ENCODE measurements around the gene PCGF1. TPM values are rescaled to one million over a fixed set of nuclear protein-coding genes. Genes with fewer than 3 reads are reported as not detected.

Gene PCGF1
- total and polyA plus RNA-seq, 2 of the 13 experiments (the other 11 are each of a cell fraction or from before 2014, with no cell fraction given) = 20.4 to 22.6 TPM

GRCh38 chr2:74556159-74556558, 48.7 kb upstream of the PCGF1 start:
- Histone ChIP-seq H3K4me2 (ENCODE audit: low read depth, low read length) (no peak overlapping the region), H3K79me2 (ENCODE audit: insufficient read depth, low read length) (no peaks in the 10 kb centered on the region), H3K9ac (ENCODE audit: insufficient read depth, low read depth, low read length) (no peak overlapping the region), H2AFZ (ENCODE audit: low read length) (no peak overlapping the region), H3K4me1 (ENCODE audit: insufficient read depth, low read length) (peaks cover 56% of the 10 kb centered on the region), H3K36me3 (replicated peaks in 1 of 2; ENCODE audit: control insufficient read depth in 1 of 2, insufficient read depth in 2 of 2, low read length in 2 of 2) (no peaks in the 10 kb centered on the region), H4K20me1 (ENCODE audit: insufficient read depth, low read length) (no peaks in the 10 kb centered on the region), H3K9me3 (ENCODE audit: low read length) (no peaks in the 10 kb centered on the region), H3K27me3 (ENCODE audit: control insufficient read depth in 1 of 2, insufficient read depth in 2 of 2, low read length in 2 of 2) (peaks cover 6 to 31% of the 10 kb centered on the region in 2 experiments; a peak in 4 of 5 replicates), H3K4me3 (replicated peaks in 1 of 3; ENCODE audit: insufficient read depth in 1 of 3, low read depth in 2 of 3, low read length in 3 of 3) (no peak overlapping the region), H3K27ac (ENCODE audit: extremely low read length, insufficient read depth, low read length) (no peak overlapping the region)
- TF ChIP-seq MTA1 (CRISPR knock-in tag; IDR thresholded peaks at IDR 0.05; ENCODE audit: borderline replicate concordance) = 0 out of 2 replicates have a peak, but pooled peaks have one; percentile 41
- no peak for TF ChIP-seq ZNF20 (CRISPR knock-in tag; IDR thresholded peaks at IDR 0.05)
- no TSS peak for BruUV-seq (replicated peaks)
- DNase-seq (ENCODE audit: low spot score) (no peak), FAIRE-seq (no peak), ATAC-seq (no peak)
- in situ Hi-C loops (cut with HindIII; ENCODE audit: extremely low pct_ligation_motif_present, low pct_unique_long_range_greater_than_20kb) = no loop called here
- intact Hi-C loops (cut with micrococcal nuclease; ENCODE audit: unreplicated experiment) = no loop called here
- CTCF ChIA-PET (ENCODE audit: low intra/inter-chr PET ratio, low total read pairs) = no interaction called here
- WGBS (ENCODE audit: low lambda C conversion rate) = 54% methylated on average over 14 of the region's 14 CpGs
- POLR2A ChIA-PET = no interaction called here

GRCh38 chr2:74555610-74556103, 48.2 kb upstream of the PCGF1 start:
- ChIA-PET CTCF (ENCODE audit: low intra/inter-chr PET ratio, low total read pairs) (no interaction called here), POLR2A (no interaction called here)
- H2AFZ ChIP-seq (ENCODE audit: low read length) = no peak overlapping the region
- H3K4me1 ChIP-seq (ENCODE audit: insufficient read depth, low read length) = peaks cover 59% of the 10 kb centered on the region
- H3K36me3 ChIP-seq (replicated peaks in 1 of 2; ENCODE audit: control insufficient read depth in 1 of 2, insufficient read depth in 2 of 2, low read length in 2 of 2) = no peaks in the 10 kb centered on the region
- ATAC-seq (peak; percentile 7), DNase-seq (ENCODE audit: low spot score) (no peak), FAIRE-seq (no peak)
- H3K9ac ChIP-seq (ENCODE audit: insufficient read depth, low read depth, low read length) = no peak overlapping the region
- BruUV-seq (replicated peaks) = no TSS peak
- no peak overlapping the region for H3K27ac ChIP-seq (ENCODE audit: extremely low read length, insufficient read depth, low read length)
- H3K9me3 ChIP-seq (ENCODE audit: low read length) = no peaks in the 10 kb centered on the region
- 46% methylated on average over 16 of the region's 17 CpGs for WGBS (ENCODE audit: low lambda C conversion rate)
- intact Hi-C loops (cut with micrococcal nuclease; ENCODE audit: unreplicated experiment) = no loop called here
- H4K20me1 ChIP-seq (ENCODE audit: insufficient read depth, low read length) = no peaks in the 10 kb centered on the region
- no peak overlapping the region for H3K4me2 ChIP-seq (ENCODE audit: low read depth, low read length)
- in situ Hi-C loops (cut with HindIII; ENCODE audit: extremely low pct_ligation_motif_present, low pct_unique_long_range_greater_than_20kb) = no loop called here
- no peak overlapping the region for H3K4me3 ChIP-seq (replicated peaks in 1 of 3; ENCODE audit: insufficient read depth in 1 of 3, low read depth in 2 of 3, low read length in 3 of 3)
- H3K79me2 ChIP-seq (ENCODE audit: insufficient read depth, low read length) = no peaks in the 10 kb centered on the region
- H3K27me3 ChIP-seq (ENCODE audit: control insufficient read depth in 1 of 2, insufficient read depth in 2 of 2, low read length in 2 of 2) = peaks cover 6 to 29% of the 10 kb centered on the region in 2 experiments; a peak in 3 of 5 replicates
- TF ChIP-seq TAF1 (CRISPR knock-in tag; IDR thresholded peaks at IDR 0.05) (no peak), THYN1 (CRISPR knock-in tag; IDR thresholded peaks at IDR 0.05; ENCODE audit: borderline replicate concordance, low read depth) (no peak), ZNF253 (CRISPR knock-in tag; IDR thresholded peaks at IDR 0.05; ENCODE audit: borderline replicate concordance) (no peak), MEF2D (CRISPR knock-in tag; IDR thresholded peaks at IDR 0.05) (no peak), IRF9 (CRISPR knock-in tag; IDR thresholded peaks at IDR 0.05; ENCODE audit: borderline replicate concordance) (no peak), BCL6 (CRISPR knock-in tag; IDR thresholded peaks at IDR 0.05) (no peak), ZNF605 (CRISPR knock-in tag; IDR thresholded peaks at IDR 0.05) (no peak), FLYWCH1 (CRISPR knock-in tag; IDR thresholded peaks at IDR 0.05) (no peak), HOXA9 (CRISPR knock-in tag; IDR thresholded peaks at IDR 0.05; ENCODE audit: borderline replicate concordance) (no peak), NFIC (IDR thresholded peaks at IDR 0.05; ENCODE audit: low read length) (no peak), DMTF1 (CRISPR knock-in tag; IDR thresholded peaks at IDR 0.05) (no peak), ZBTB20 (CRISPR knock-in tag; IDR thresholded peaks at IDR 0.05; ENCODE audit: borderline replicate concordance, low read depth) (no peak), ZNF441 (CRISPR knock-in tag; IDR thresholded peaks at IDR 0.05; ENCODE audit: borderline replicate concordance) (no peak), MATR3 (CRISPR knock-in tag; IDR thresholded peaks at IDR 0.05) (no peak), HNRNPH1 (optimal IDR thresholded peaks at IDR 0.05; ENCODE audit: low read depth, low read length) (no peak)
